Heart right ventricle (tissue), 16 donors: ENCODE data around the gene VAV1. TPM values are rescaled to one million over a fixed set of nuclear protein-coding genes. Genes with fewer than 3 reads are reported as not detected.
A peak's percentile ranks its signal among the peaks of the same experiment; 100 is the strongest.

ENCODE experiments used
- ATAC-seq, 8 donors: fragments of 200-7000 bp; cut with Tn5 transposase; one replicate each; pipeline ENCODE4 v1.9.1; 2020; ENCODE audit warnings: mild to moderate bottlenecking in 8 of 8, moderate library complexity in 8 of 8, moderate number of reproducible peaks in 1 of 8
- DNase-seq, 2 donors: peaks; one replicate each; pipeline ENCODE4 v3.0.0-alpha.2; 2020
- H3K27ac ChIP-seq, 10 donors: fragments of 200-600 bp; sonication (generic) in 2 of 10; one replicate each; pipeline versions ENCODE4 v1.5.0 to v1.8.0; 2020 to 2022; ENCODE audit warnings: mild to moderate bottlenecking in 3 of 10
- H3K27me3 ChIP-seq, 7 donors: fragments of 200-600 bp; one replicate each; pipeline ENCODE4 v1.8.0; 2021 to 2022; ENCODE audit warnings: mild to moderate bottlenecking in 2 of 7
- H3K36me3 ChIP-seq, 9 donors: fragments of 200-600 bp; sonication (generic) in 1 of 9; one replicate each; pipeline versions ENCODE4 v1.5.0 to v1.8.0; 2020 to 2022; ENCODE audit warnings: mild to moderate bottlenecking in 2 of 9
- H3K4me1 ChIP-seq, 9 donors: fragments of 200-600 bp; sonication (generic) in 1 of 9; one replicate each; pipeline versions ENCODE4 v1.5.0 to v1.8.0; 2020 to 2022; ENCODE audit warnings: mild to moderate bottlenecking in 4 of 9
- H3K4me3 ChIP-seq, 10 donors: fragments of 200-600 bp; sonication (generic) in 2 of 10; one replicate each; pipeline versions ENCODE4 v1.5.0 to v1.8.0; 2020 to 2022; ENCODE audit warnings: mild to moderate bottlenecking in 7 of 10, moderate library complexity in 2 of 10
- H3K9me3 ChIP-seq, 11 donors: fragments of 200-600 bp in 10 of 11; sonication (generic) in 2 of 11; one replicate each; pipeline versions ENCODE4 v1.5.0 to v1.8.0; 2013 to 2022; ENCODE audit warnings: mild to moderate bottlenecking in 2 of 11, control low read depth in 1 of 11, moderate library complexity in 1 of 11
- CTCF ChIP-seq, 9 donors: fragments of 200-600 bp; sonication (generic) in 2 of 9; IDR thresholded peaks; one replicate each; pipeline versions ENCODE4 v1.5.0 to v1.8.0; 2021 to 2022; ENCODE audit warnings: antibody characterized with exemption in 9 of 9, mild to moderate bottlenecking in 5 of 9, moderate library complexity in 1 of 9
- WGBS, 2 donors: extraction: QIAGEN DNeasy Blood & Tissue Kit; methylation state at CpG; one replicate each; pipeline ENCODE4 v1.1.7; 2013; ENCODE audit warnings: inconsistent platforms in 1 of 2; 5-methylcytosine and 5-hydroxymethylcytosine counted together
- intact Hi-C, 10 donors: fragments of 100-400 bp; cut with DNase I; formaldehyde crosslinking; loops; one replicate each; pipeline versions ENCODE4 v1.11.1 to v1.14.2; 2022
- polyA plus RNA-seq, 2 donors: library from polyadenylated mRNA; stranded (reverse); fragments of 200-250 nt; gene quantifications; one replicate each; pipeline ENCODE4 v1.2.3, GENCODE V29; 2013
- total RNA-seq, 10 donors: library from RNA; stranded (reverse); fragmentation: NEBNext Ultra II Directional in 3 of 10; extraction: Animal tissue kit (Norgen Biotek cat#: 25700) in 3 of 10; gene quantifications; one replicate each; pipeline versions ENCODE4 v1.2.1 to v1.2.4, GENCODE V29; 2021 to 2023
- donor health status: Arrhythmogenic right ventricular cardiomyopathy.
- donor health status: ischemic (EF 13 %, LVEDD 7.1; RV severe dilation, severe dysfunction).
- donor health status: healthy with polysubstance abuse.
- donor health status: DM: no; HTN: yes; CAD: no.
- donor health status: DM: no; HTN: no; CAD: no.
- donor health status: ischemic (EF 25% LVEDD 6.9; RV normal size, moderate dysfunction).
- donor health status: ischemic (EF 25% LVEDD 5.7; RV mildly dilated, moderate dysfunction).
- donor health status: healthy.
- donor health status: DM: yes; HTN: yes; CAD: no.
- donor health status: Ischemic cardiomyopathy.
- donor health status: ischemic (EF 35%, LVEDD 5.7; RV mildly dilated, moderate dysfunction).
- donor health status: nonischemic (EF 11% LVEDD 7.7; RV severe dilation, severe dysfunction).
- donor health status: DM: yes; HTN: yes; CAD: no.
- donor health status: PGD.
- donor health status: ischemic (EF 29% LVEDD 5.4; RV normal size, mild dysfunction).
- donor health status: nonischemic (EF 23%, LVEDD 6.1; RV moderate dilation, normal function).

Gene VAV1
- total and polyA plus RNA-seq, 12 donors = 0.45 to 11.0 (median 1.4) TPM

- intact Hi-C loops = no loop called here
- Histone ChIP-seq H3K4me3 (peak overlapping the region in 1 of 10 donors; percentile 44), H3K27ac (peak overlapping the region in 3 of 10 donors; percentile 4 to 89 (median 47)), H3K4me1 (peaks cover 0 to 42% (median 7%) of the 10 kb centered on the region in 9 donors), H3K36me3 (no peaks in the 10 kb centered on the region), H3K27me3 (peaks cover 5 to 50% (median 25%) of the 10 kb centered on the region in 7 donors), H3K9me3 (no peaks in the 10 kb centered on the region)
- DNase-seq (peak; percentile 10 to 29), ATAC-seq (peak; percentile 66 to 88 (median 80))
- TF ChIP-seq CTCF (IDR thresholded peaks at IDR 0.05) = peak in 1 of 9 donors; percentile 22
- WGBS, 2 donors = 46 to 56% methylated on average over 9 of the region's 9 CpGs
Observed at GRCh38 chr19:6802336-6803035, 30.0 kb downstream of the VAV1 start.

GRCh38 chr19:6803036-6803404 is 30.5 kb downstream of the VAV1 start:
- Histone ChIP-seq H3K27ac (peak overlapping the region in 1 of 10 donors; percentile 89), H3K9me3 (peaks cover 0 to under 1% (median 0%) of the 10 kb centered on the region in 11 donors), H3K4me1 (peaks cover 0 to 39% (median 7%) of the 10 kb centered on the region in 9 donors), H3K36me3 (no peaks in the 10 kb centered on the region), H3K4me3 (peak overlapping the region in 1 of 10 donors; percentile 44), H3K27me3 (peaks cover 5 to 50% (median 25%) of the 10 kb centered on the region in 7 donors)
- intact Hi-C loops = no loop called here
- ATAC-seq (no peak), DNase-seq (no peak)
- 71 to 77% methylated on average over 8 of the region's 8 CpGs for WGBS, 2 donors
- no peak for TF ChIP-seq CTCF (IDR thresholded peaks at IDR 0.05)

GRCh38 chr19:6806488-6806887 is 34.0 kb downstream of the VAV1 start:
- H3K27me3 ChIP-seq = peaks cover 0 to 27% (median 12%) of the 10 kb centered on the region in 7 donors
- peaks cover 0 to 19% (median 1%) of the 10 kb centered on the region in 9 donors for H3K4me1 ChIP-seq
- WGBS, 2 donors = 87 to 89% methylated on average over 4 of the region's 4 CpGs
- H3K9me3 ChIP-seq = peaks cover 0 to 9% (median 0%) of the 10 kb centered on the region in 11 donors
- H3K27ac ChIP-seq = no peak overlapping the region
- ATAC-seq (no peak), DNase-seq (no peak)
- intact Hi-C loops = no loop called here
- no peaks in the 10 kb centered on the region for H3K36me3 ChIP-seq
- TF ChIP-seq CTCF (IDR thresholded peaks at IDR 0.05) = no peak
- H3K4me3 ChIP-seq = no peak overlapping the region

- 88 to 89% methylated on average over 5 of the region's 5 CpGs for WGBS, 2 donors
- H3K27me3 ChIP-seq = peaks cover 0 to 26% (median 11%) of the 10 kb centered on the region in 7 donors
- H3K27ac ChIP-seq = no peak overlapping the region
- no peaks in the 10 kb centered on the region for H3K36me3 ChIP-seq
- peaks cover 0 to 11% (median 0%) of the 10 kb centered on the region in 9 donors for H3K4me1 ChIP-seq
- no peak overlapping the region for H3K4me3 ChIP-seq
- DNase-seq = no peak
- no peak for TF ChIP-seq CTCF (IDR thresholded peaks at IDR 0.05)
- H3K9me3 ChIP-seq = peaks cover 0 to 9% (median 0%) of the 10 kb centered on the region in 11 donors
- intact Hi-C loops = no loop called here
- no peak for ATAC-seq
Observed at GRCh38 chr19:6807291-6807690, 34.8 kb downstream of the VAV1 start.
